ENCODE results near the gene OR10K1. TPM values are rescaled to one million over a fixed set of nuclear protein-coding genes. Genes with fewer than 3 reads are reported as not detected.

OR10K1 gene
- total RNA-seq, 1 experiment from 2014 or later = not detected

GRCh38 chr1:158458263-158458662, 3.4 kb upstream of the OR10K1 start:
- Histone ChIP-seq H3K9ac (ENCODE audit: low read length) (no peak overlapping the region), H3K27me3 (ENCODE audit: insufficient read depth, low read length) (no peaks in the 10 kb centered on the region), H3K4me3 (replicated peaks in 1 of 2; ENCODE audit: low read depth in 1 of 2, low read length in 2 of 2) (no peak overlapping the region), H3K79me2 (ENCODE audit: insufficient read depth, low read length) (no peaks in the 10 kb centered on the region), H3K36me3 (ENCODE audit: control insufficient read depth in 1 of 2, insufficient read depth in 2 of 2, low read length in 2 of 2) (no peaks in the 10 kb centered on the region), H3K4me2 (ENCODE audit: low read length) (no peak overlapping the region), H3K4me1 (ENCODE audit: control insufficient read depth in 1 of 2, insufficient read depth in 2 of 2, low read length in 2 of 2) (no peaks in the 10 kb centered on the region), H4K20me1 (ENCODE audit: insufficient read depth) (no peaks in the 10 kb centered on the region), H3K27ac (ENCODE audit: low read depth, low read length) (no peak overlapping the region), H3K9me3 (ENCODE audit: control insufficient read depth in 1 of 2, insufficient read depth in 1 of 2, low read depth in 1 of 2, low read length in 2 of 2) (no peaks in the 10 kb centered on the region), H3K9me2 (ENCODE audit: insufficient read depth) (no peaks in the 10 kb centered on the region), H2AFZ (ENCODE audit: low read depth, low read length, poor library complexity, severe bottlenecking) (no peak overlapping the region)
- ATAC-seq (no peak), DNase-seq (ENCODE audit: low read depth, low spot score) (no peak)
- intact Hi-C loops (cut with micrococcal nuclease) = no loop called here
- no peak for TF ChIP-seq CTCF (IDR thresholded peaks at IDR 0.05 in 2 of 3, conservative IDR thresholded peaks at IDR 0.05 in 1 of 3; ENCODE audit: borderline replicate concordance in 1 of 3, insufficient read depth in 1 of 3, low read depth in 2 of 3, low read length in 2 of 3)
- no peak for TF ChIP-seq SIN3A (IDR thresholded peaks at IDR 0.05; ENCODE audit: low read depth)
- TF ChIP-seq SP1 (IDR thresholded peaks at IDR 0.05; ENCODE audit: low read depth) = no peak
- TF ChIP-seq EZH2phosphoT487 (IDR thresholded peaks at IDR 0.05; ENCODE audit: borderline replicate concordance) = no peak
- no peak for TF ChIP-seq POLR2AphosphoS5 (IDR thresholded peaks at IDR 0.05; ENCODE audit: low read depth, low read length)
- no peak for TF ChIP-seq TCF7L2 (IDR thresholded peaks at IDR 0.05; ENCODE audit: borderline replicate concordance, extremely low read depth, insufficient read depth, insufficient read length)
- no peak for TF ChIP-seq FOSL1 (IDR thresholded peaks at IDR 0.05; ENCODE audit: low read depth)
- TF ChIP-seq ZFX (IDR thresholded peaks at IDR 0.05) = no peak
- no peak for TF ChIP-seq RAD21 (IDR thresholded peaks at IDR 0.05; ENCODE audit: low read depth)
- TF ChIP-seq ZBTB33 (IDR thresholded peaks at IDR 0.05; ENCODE audit: extremely low read depth, insufficient replicate concordance, low read length) = no peak
- no peak for TF ChIP-seq CEBPB (IDR thresholded peaks at IDR 0.05; ENCODE audit: low read depth)
- no peak for TF ChIP-seq CBX3 (IDR thresholded peaks at IDR 0.05; ENCODE audit: low read depth)
- RAD21 ChIA-PET (ENCODE audit: low non-redundant PET in 1 of 2, low total read pairs in 2 of 2, uncharacterized antibody in 2 of 2, unreplicated experiment in 2 of 2) = no interaction called here
- POLR2A ChIA-PET = no interaction called here
- CTCF ChIA-PET = no interaction called here
- no TSS peak for BruUV-seq (replicated peaks)

Measured in HCT116 (cell line).